Sigmoid colon (tissue), 4 donors: ENCODE results near the gene SFXN5.

Experiments used
- EP300 ChIP-seq, 4 donors: sonication (generic); formaldehyde crosslinking; IDR thresholded peaks; one replicate each; pipeline ENCODE4 v1.6.1; 2017; ENCODE audit warnings: antibody characterized with exemption in 4 of 4
- POLR2A ChIP-seq, 2 donors: fragments of 450-650 bp; IDR thresholded peaks; one replicate each; pipeline ENCODE4 v1.6.1; 2016; ENCODE audit warnings: antibody characterized with exemption in 2 of 2, mild to moderate bottlenecking in 2 of 2, moderate library complexity in 2 of 2
- POLR2AphosphoS5 ChIP-seq, 4 donors: sonication (generic); formaldehyde crosslinking; IDR thresholded peaks; one replicate each; pipeline ENCODE4 v1.6.1; 2017; ENCODE audit warnings: antibody characterized with exemption in 4 of 4
- TF ChIP-seq, protein P1 (sequence below), 4 experiments: fragments of 450-650 bp in 3 of 4; fragments of 200-600 bp in 1 of 4; IDR thresholded peaks; one replicate each; pipeline ENCODE4 v1.5.1; 2016 to 2019; ENCODE audit warnings: antibody characterized with exemption in 4 of 4, mild to moderate bottlenecking in 3 of 4, moderate library complexity in 2 of 4

- TF ChIP-seq, protein P1, sequence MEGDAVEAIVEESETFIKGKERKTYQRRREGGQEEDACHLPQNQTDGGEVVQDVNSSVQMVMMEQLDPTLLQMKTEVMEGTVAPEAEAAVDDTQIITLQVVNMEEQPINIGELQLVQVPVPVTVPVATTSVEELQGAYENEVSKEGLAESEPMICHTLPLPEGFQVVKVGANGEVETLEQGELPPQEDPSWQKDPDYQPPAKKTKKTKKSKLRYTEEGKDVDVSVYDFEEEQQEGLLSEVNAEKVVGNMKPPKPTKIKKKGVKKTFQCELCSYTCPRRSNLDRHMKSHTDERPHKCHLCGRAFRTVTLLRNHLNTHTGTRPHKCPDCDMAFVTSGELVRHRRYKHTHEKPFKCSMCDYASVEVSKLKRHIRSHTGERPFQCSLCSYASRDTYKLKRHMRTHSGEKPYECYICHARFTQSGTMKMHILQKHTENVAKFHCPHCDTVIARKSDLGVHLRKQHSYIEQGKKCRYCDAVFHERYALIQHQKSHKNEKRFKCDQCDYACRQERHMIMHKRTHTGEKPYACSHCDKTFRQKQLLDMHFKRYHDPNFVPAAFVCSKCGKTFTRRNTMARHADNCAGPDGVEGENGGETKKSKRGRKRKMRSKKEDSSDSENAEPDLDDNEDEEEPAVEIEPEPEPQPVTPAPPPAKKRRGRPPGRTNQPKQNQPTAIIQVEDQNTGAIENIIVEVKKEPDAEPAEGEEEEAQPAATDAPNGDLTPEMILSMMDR (IDR thresholded peaks at IDR 0.05) = no peak
- TF ChIP-seq POLR2A (IDR thresholded peaks at IDR 0.05) (no peak), POLR2AphosphoS5 (IDR thresholded peaks at IDR 0.05) (no peak), EP300 (IDR thresholded peaks at IDR 0.05) (no peak)
Measured at GRCh38 chr2:73116182-73116960, 44.9 kb upstream of the SFXN5 start.
